ENCODE measurements around the gene SENP3. TPM values are rescaled to one million over a fixed set of nuclear protein-coding genes. Genes with fewer than 3 reads are reported as not detected.
"Not testable (repeated sequence)": the region's sequence is repeated elsewhere in the genome, so short reads cannot be mapped to it uniquely, and the experiment has no call there.

The SENP3 gene
- total and polyA plus RNA-seq, 4 donors = 4.9 to 29.2 (median 19.7) TPM

GRCh38 chr17:7592422-7593021 lies 30.8 kb downstream of the SENP3 start:
- no peak for TF ChIP-seq FOXA1 (IDR thresholded peaks at IDR 0.05)
- no peak for TF ChIP-seq SP1 (IDR thresholded peaks at IDR 0.05)
- TF ChIP-seq RXRA (IDR thresholded peaks at IDR 0.05) = no peak
- TF ChIP-seq TAF1 (conservative IDR thresholded peaks at IDR 0.05) = no peak
- TF ChIP-seq HNF4G (IDR thresholded peaks at IDR 0.05) = no peak
- 94% methylated on average over 23 of the region's 23 CpGs for WGBS
- Histone ChIP-seq H3K27ac (ENCODE audit: low read depth in 1 of 2, low read length in 2 of 2) (no peak overlapping the region), H3K9me3 (ENCODE audit: control insufficient read depth in 4 of 4, low read length in 3 of 4) (no peaks in the 10 kb centered on the region), H3K4me3 (ENCODE audit: low read depth in 1 of 3, low read length in 3 of 3) (no peak overlapping the region), H3K9ac (ENCODE audit: low read depth in 1 of 2, low read length in 2 of 2) (no peak overlapping the region), H3K4me1 (ENCODE audit: control insufficient read depth in 4 of 4, insufficient read depth in 4 of 4, low read length in 3 of 4) (peaks cover 0 to 5% (median 0%) of the 10 kb centered on the region in 4 donors), H3K36me3 (ENCODE audit: control insufficient read depth in 4 of 4, insufficient read depth in 3 of 4, low read depth in 1 of 4, low read length in 3 of 4) (peaks cover 22 to 71% (median 51%) of the 10 kb centered on the region in 4 donors), H3K27me3 (ENCODE audit: control insufficient read depth in 4 of 4, insufficient read depth in 4 of 4, low read length in 3 of 4) (no peaks in the 10 kb centered on the region)
- DNase-seq (ENCODE audit: low spot score) = no peak

GRCh38 chr17:7593296-7593695 lies 31.6 kb downstream of the SENP3 start:
- no peaks in the 10 kb centered on the region for H3K27me3 ChIP-seq (ENCODE audit: control insufficient read depth in 4 of 4, insufficient read depth in 4 of 4, low read length in 3 of 4)

GRCh38 chr17:7597561-7597960 lies 35.8 kb downstream of the SENP3 start:
- H3K36me3 ChIP-seq (ENCODE audit: control insufficient read depth in 4 of 4, insufficient read depth in 3 of 4, low read depth in 1 of 4, low read length in 3 of 4) = peaks cover 30 to 81% (median 60%) of the 10 kb centered on the region in 4 donors
- not testable (repeated sequence) for H3K27me3 ChIP-seq (ENCODE audit: control insufficient read depth in 4 of 4, insufficient read depth in 4 of 4, low read length in 3 of 4); DNase-seq (ENCODE audit: low spot score); H3K9ac ChIP-seq (ENCODE audit: low read depth in 1 of 2, low read length in 2 of 2); H3K27ac ChIP-seq (ENCODE audit: low read depth in 1 of 2, low read length in 2 of 2); H3K4me1 ChIP-seq (ENCODE audit: control insufficient read depth in 4 of 4, insufficient read depth in 4 of 4, low read length in 3 of 4); H3K9me3 ChIP-seq (ENCODE audit: control insufficient read depth in 4 of 4, low read length in 3 of 4); H3K4me3 ChIP-seq (ENCODE audit: low read depth in 1 of 3, low read length in 3 of 3)
- WGBS = 69% methylated on average over 5 of the region's 5 CpGs

More at GRCh38 chr17:7593296-7593695, 31.6 kb downstream of the SENP3 start:
- TF ChIP-seq FOXA1 (IDR thresholded peaks at IDR 0.05) (no peak), YY1 (IDR thresholded peaks at IDR 0.05) (no peak), GABPA (IDR thresholded peaks at IDR 0.05 in 1 of 2, conservative IDR thresholded peaks at IDR 0.05 in 1 of 2) (no peak), RXRA (IDR thresholded peaks at IDR 0.05) (no peak), ATF3 (IDR thresholded peaks at IDR 0.05) (no peak), ZBTB33 (IDR thresholded peaks at IDR 0.05) (no peak), CTCF (IDR thresholded peaks at IDR 0.05; ENCODE audit: low read depth, low read length, missing input control) (no peak), NR2F2 (IDR thresholded peaks at IDR 0.05) (no peak)
- Histone ChIP-seq H3K4me1 (ENCODE audit: control insufficient read depth in 4 of 4, insufficient read depth in 4 of 4, low read length in 3 of 4) (peaks cover 0 to 5% (median 0%) of the 10 kb centered on the region in 4 donors), H3K27ac (ENCODE audit: low read depth in 1 of 2, low read length in 2 of 2) (no peak overlapping the region), H3K36me3 (ENCODE audit: control insufficient read depth in 4 of 4, insufficient read depth in 3 of 4, low read depth in 1 of 4, low read length in 3 of 4) (peaks cover 19 to 70% (median 52%) of the 10 kb centered on the region in 4 donors), H3K9me3 (ENCODE audit: control insufficient read depth in 4 of 4, low read length in 3 of 4) (no peaks in the 10 kb centered on the region), H3K4me3 (ENCODE audit: low read depth in 1 of 3, low read length in 3 of 3) (no peak overlapping the region), H3K9ac (ENCODE audit: low read depth in 1 of 2, low read length in 2 of 2) (no peak overlapping the region)
- WGBS = 93% methylated on average over 12 of the region's 12 CpGs
- DNase-seq (ENCODE audit: low spot score) = no peak

All from liver (tissue), 9 donors.